K562 (cell line): ENCODE data around the gene PCYT1A. TPM values are rescaled to one million over a fixed set of nuclear protein-coding genes. Genes with fewer than 3 reads are reported as not detected.
A peak's percentile ranks its signal among the peaks of the same experiment; 100 is the strongest.

Experiments
- CHD1 ChIP-seq: fragments of 200-600 bp; sonication (generic); IDR thresholded peaks from one replicate; pipeline ENCODE4 v1.6.1; 2012; ENCODE audit warnings: mild to moderate bottlenecking, moderate library complexity, low read length, inconsistent platforms
- ELF1 ChIP-seq: fragments of 200-800 bp; sonication (Bioruptor generic); IDR thresholded peaks from 2 replicates; pipeline ENCODE4 v1.6.1; 2016; ENCODE audit warnings: missing genetic modification characterization, missing compliant biosample characterization
- GABPB1 ChIP-seq: sonication (generic); formaldehyde crosslinking; IDR thresholded peaks from 2 replicates; pipeline ENCODE4 v1.8.0; 2022; ENCODE audit warnings: mild to moderate bottlenecking, missing genetic modification reagents
- HDAC1 ChIP-seq, 2 experiments: fragments of 450-650 bp; IDR thresholded peaks; 2 replicates each; pipeline ENCODE4 v1.6.1; 2016 to 2017; ENCODE audit warnings: inconsistent platforms in 1 of 2, mild to moderate bottlenecking in 1 of 2, moderate library complexity in 1 of 2
- HDAC8 ChIP-seq: fragments of 450-650 bp; IDR thresholded peaks from 2 replicates; pipeline ENCODE4 v1.6.1; 2016; ENCODE audit warnings: mild to moderate bottlenecking, missing genetic modification characterization, moderate library complexity, missing compliant biosample characterization
- KDM4B ChIP-seq, 2 experiments: fragments of 450-650 bp in 1 of 2; sonication (generic) in 1 of 2; IDR thresholded peaks; 2 replicates each; pipeline ENCODE4 v1.6.1; 2016 to 2017; ENCODE audit warnings: borderline replicate concordance in 2 of 2, antibody characterized with exemption in 1 of 2, low read depth in 1 of 2, mild to moderate bottlenecking in 1 of 2
- NFIC ChIP-seq: fragments of 450-650 bp; IDR thresholded peaks from 2 replicates; pipeline ENCODE4 v1.6.1; 2017; ENCODE audit warnings: mild to moderate bottlenecking, inconsistent platforms
- POLR2G ChIP-seq: fragments of 200-400 bp; formaldehyde crosslinking; IDR thresholded peaks from 2 replicates; pipeline ENCODE4 v1.6.1; 2017; ENCODE audit warnings: low read depth, mild to moderate bottlenecking, antibody characterized with exemption, low read length, moderate library complexity
- SMAD4 ChIP-seq: fragments of 250-450 bp; sonication (Bioruptor Pico); conservative IDR thresholded peaks from 2 replicates; pipeline ENCODE4 v1.8.0; 2021; ENCODE audit warnings: inconsistent platforms, mild to moderate bottlenecking, moderate library complexity
- SOX6 ChIP-seq: fragments of 450-650 bp; IDR thresholded peaks from 2 replicates; pipeline ENCODE4 v1.6.1; 2014; ENCODE audit warnings: mild to moderate bottlenecking
- ZFP36 ChIP-seq: fragments of 150-350 bp; IDR thresholded peaks from 2 replicates; pipeline ENCODE4 v1.6.1; 2018; ENCODE audit warnings: low read length, low read depth; ENCODE audit not compliant: partially characterized antibody
- ZNF311 ChIP-seq: fragments of 250-450 bp; sonication (Bioruptor Pico); IDR thresholded peaks from 2 replicates; pipeline ENCODE4 v1.4.0; 2020; ENCODE audit warnings: mild to moderate bottlenecking, moderate library complexity
- ZNF780A ChIP-seq: fragments of 250-450 bp; sonication (Bioruptor Pico); IDR thresholded peaks from 2 replicates; pipeline ENCODE4 v1.5.0; 2021; ENCODE audit warnings: mild to moderate bottlenecking
- polyA plus RNA-seq, 8 experiments: library from polyadenylated mRNA; depleted of rRNA in 4 of 8; stranded (reverse) in 5 of 8; unstranded in 3 of 8; fragments of >200 nt; fragmentation: Nextera tagmentation in 2 of 8; fragmentation: Illumina TruSeq in 1 of 8; extraction: Ambion mirVana in 2 of 8; extraction: Trizol in 1 of 8; gene quantifications; 2 replicates each; pipeline versions ENCODE4 v1.2.1 to v1.2.3, GENCODE V29; 2011 to 2014; ENCODE audit warnings: inconsistent platforms in 1 of 8, missing spikeins in 1 of 8
- total RNA-seq, 7 experiments: library from RNA; depleted of rRNA in 6 of 7; stranded (reverse); fragments of >200 nt in 6 of 7; fragmentation: Illumina TruSeq in 2 of 7; extraction: Trizol in 2 of 7; gene quantifications; 2 replicates each; pipeline versions ENCODE4 v1.2.1 to v1.2.3, GENCODE V29; 2011 to 2021; ENCODE audit warnings: low replicate concordance in 1 of 7
- TF ChIP-seq, protein P1 (sequence below): fragments of 450-650 bp; IDR thresholded peaks from 2 replicates; pipeline ENCODE4 v1.6.1; 2016; ENCODE audit warnings: low read depth
- TF ChIP-seq, protein P2 (sequence below): fragments of 450-650 bp; IDR thresholded peaks from 2 replicates; pipeline ENCODE4 v1.7.1; 2018; ENCODE audit warnings: mild to moderate bottlenecking, low read depth; ENCODE audit not compliant: partially characterized antibody
- TF ChIP-seq, protein P3 (sequence below): sonication (generic); formaldehyde crosslinking; IDR thresholded peaks from 2 replicates; pipeline ENCODE4 v1.8.1; 2023; ENCODE audit warnings: mild to moderate bottlenecking, missing genetic modification reagents

The PCYT1A gene
- total and polyA plus RNA-seq, 9 of the 15 experiments (the other 6 are each of a cell fraction or from before 2014, with no cell fraction given), result 13.4 to 62.8 (median 49.4) TPM

DNA sequence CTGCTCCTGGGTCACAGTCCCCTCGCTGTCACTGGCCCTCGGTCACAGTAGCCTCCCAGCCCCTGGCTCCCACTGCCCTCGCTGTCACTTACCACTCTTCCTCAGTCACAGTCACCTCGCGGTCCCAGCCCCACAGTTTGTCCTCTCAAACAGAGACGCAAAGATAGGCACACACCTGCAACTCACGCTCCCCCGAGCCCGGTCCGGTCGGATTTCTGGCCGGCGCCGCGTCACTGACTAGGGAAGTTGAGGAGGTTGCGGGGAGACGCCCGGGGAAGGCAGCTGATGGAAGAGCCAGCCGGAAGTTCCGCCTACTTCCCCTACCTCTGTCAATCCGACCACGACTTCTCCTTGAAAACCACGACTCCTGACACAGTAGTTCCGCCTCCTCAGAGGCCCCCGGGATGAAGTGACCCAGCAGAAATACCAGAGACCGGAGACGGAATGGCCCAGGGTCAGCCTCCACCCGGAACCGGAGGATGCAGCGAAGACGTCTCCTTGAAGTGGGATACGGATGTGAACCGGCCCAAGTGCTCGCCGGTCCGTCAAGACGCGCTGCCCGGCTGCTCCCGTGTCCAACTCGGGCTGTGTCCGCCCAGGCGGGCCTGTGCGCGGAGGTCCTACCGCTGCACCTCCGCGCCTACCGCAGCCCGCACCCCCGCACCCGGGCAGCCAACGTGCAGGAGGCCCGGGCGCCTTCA, at the start of gene PCYT1A (continued):
- TF ChIP-seq, protein P1, sequence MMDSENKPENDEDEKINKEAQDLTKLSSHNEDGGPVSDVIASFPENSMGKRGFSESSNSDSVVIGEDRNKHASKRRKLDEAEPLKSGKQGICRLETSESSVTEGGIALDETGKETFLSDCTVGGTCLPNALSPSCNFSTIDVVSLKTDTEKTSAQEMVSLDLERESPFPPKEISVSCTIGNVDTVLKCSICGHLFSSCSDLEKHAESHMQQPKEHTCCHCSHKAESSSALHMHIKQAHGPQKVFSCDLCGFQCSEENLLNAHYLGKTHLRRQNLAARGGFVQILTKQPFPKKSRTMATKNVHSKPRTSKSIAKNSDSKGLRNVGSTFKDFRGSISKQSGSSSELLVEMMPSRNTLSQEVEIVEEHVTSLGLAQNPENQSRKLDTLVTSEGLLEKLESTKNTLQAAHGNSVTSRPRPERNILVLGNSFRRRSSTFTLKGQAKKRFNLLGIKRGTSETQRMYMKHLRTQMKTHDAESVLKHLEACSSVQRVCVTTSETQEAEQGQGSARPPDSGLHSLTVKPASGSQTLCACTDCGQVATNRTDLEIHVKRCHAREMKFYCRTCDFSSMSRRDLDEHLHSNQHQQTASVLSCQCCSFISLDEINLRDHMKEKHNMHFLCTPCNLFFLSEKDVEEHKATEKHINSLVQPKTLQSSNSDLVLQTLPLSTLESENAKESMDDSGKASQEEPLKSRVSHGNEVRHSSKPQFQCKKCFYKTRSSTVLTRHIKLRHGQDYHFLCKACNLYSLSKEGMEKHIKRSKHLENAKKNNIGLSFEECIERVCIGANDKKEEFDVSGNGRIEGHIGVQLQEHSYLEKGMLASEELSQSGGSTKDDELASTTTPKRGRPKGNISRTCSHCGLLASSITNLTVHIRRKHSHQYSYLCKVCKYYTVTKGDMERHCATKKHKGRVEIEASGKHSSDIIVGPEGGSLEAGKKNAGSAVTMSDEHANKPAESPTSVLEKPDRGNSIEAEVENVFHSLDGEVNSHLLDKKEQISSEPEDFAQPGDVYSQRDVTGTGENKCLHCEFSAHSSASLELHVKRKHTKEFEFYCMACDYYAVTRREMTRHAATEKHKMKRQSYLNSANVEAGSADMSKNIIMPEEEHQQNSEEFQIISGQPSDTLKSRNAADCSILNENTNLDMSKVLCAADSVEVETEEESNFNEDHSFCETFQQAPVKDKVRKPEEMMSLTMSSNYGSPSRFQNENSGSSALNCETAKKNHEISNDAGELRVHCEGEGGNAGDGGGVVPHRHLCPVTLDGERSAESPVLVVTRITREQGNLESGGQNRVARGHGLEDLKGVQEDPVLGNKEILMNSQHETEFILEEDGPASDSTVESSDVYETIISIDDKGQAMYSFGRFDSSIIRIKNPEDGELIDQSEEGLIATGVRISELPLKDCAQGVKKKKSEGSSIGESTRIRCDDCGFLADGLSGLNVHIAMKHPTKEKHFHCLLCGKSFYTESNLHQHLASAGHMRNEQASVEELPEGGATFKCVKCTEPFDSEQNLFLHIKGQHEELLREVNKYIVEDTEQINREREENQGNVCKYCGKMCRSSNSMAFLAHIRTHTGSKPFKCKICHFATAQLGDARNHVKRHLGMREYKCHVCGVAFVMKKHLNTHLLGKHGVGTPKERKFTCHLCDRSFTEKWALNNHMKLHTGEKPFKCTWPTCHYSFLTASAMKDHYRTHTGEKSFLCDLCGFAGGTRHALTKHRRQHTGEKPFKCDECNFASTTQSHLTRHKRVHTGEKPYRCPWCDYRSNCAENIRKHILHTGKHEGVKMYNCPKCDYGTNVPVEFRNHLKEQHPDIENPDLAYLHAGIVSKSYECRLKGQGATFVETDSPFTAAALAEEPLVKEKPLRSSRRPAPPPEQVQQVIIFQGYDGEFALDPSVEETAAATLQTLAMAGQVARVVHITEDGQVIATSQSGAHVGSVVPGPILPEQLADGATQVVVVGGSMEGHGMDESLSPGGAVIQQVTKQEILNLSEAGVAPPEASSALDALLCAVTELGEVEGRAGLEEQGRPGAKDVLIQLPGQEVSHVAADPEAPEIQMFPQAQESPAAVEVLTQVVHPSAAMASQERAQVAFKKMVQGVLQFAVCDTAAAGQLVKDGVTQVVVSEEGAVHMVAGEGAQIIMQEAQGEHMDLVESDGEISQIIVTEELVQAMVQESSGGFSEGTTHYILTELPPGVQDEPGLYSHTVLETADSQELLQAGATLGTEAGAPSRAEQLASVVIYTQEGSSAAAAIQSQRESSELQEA, result no peak; the same call in 1 of the 2 replicates
- TF ChIP-seq ELF1 (peak; percentile 87), ZNF780A (CRISPR knock-in tag) (no peak), ZFP36 (peak; percentile 2), POLR2G (peak; percentile 96), CHD1 (peak; percentile 83), ZNF311 (no peak), GABPB1 (CRISPR knock-in tag) (peak; percentile 98), NFIC (peak; percentile 30), HDAC8 (peak; percentile 36; the same call in 1 of the 2 replicates), HDAC1 (IDR thresholded peaks at IDR 0.05) (peak in 1 of 2 experiments; percentile 93; a peak in 2 of 4 replicates), KDM4B (IDR thresholded peaks at IDR 0.05; ENCODE audit: borderline replicate concordance in 2 of 2, low read depth in 1 of 2) (0 out of 4 replicates have a peak, but pooled peaks of 1 of the 2 experiments have one; percentile 77), SOX6 (peak; percentile 55; the same call in 1 of the 2 replicates), SMAD4 (CRISPR knock-in tag) (peak; percentile 53; the same call in 1 of the 2 replicates)
- TF ChIP-seq, protein P2, sequence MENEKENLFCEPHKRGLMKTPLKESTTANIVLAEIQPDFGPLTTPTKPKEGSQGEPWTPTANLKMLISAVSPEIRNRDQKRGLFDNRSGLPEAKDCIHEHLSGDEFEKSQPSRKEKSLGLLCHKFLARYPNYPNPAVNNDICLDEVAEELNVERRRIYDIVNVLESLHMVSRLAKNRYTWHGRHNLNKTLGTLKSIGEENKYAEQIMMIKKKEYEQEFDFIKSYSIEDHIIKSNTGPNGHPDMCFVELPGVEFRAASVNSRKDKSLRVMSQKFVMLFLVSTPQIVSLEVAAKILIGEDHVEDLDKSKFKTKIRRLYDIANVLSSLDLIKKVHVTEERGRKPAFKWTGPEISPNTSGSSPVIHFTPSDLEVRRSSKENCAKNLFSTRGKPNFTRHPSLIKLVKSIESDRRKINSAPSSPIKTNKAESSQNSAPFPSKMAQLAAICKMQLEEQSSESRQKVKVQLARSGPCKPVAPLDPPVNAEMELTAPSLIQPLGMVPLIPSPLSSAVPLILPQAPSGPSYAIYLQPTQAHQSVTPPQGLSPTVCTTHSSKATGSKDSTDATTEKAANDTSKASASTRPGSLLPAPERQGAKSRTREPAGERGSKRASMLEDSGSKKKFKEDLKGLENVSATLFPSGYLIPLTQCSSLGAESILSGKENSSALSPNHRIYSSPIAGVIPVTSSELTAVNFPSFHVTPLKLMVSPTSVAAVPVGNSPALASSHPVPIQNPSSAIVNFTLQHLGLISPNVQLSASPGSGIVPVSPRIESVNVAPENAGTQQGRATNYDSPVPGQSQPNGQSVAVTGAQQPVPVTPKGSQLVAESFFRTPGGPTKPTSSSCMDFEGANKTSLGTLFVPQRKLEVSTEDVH, result peak; percentile 84
- TF ChIP-seq, protein P3, sequence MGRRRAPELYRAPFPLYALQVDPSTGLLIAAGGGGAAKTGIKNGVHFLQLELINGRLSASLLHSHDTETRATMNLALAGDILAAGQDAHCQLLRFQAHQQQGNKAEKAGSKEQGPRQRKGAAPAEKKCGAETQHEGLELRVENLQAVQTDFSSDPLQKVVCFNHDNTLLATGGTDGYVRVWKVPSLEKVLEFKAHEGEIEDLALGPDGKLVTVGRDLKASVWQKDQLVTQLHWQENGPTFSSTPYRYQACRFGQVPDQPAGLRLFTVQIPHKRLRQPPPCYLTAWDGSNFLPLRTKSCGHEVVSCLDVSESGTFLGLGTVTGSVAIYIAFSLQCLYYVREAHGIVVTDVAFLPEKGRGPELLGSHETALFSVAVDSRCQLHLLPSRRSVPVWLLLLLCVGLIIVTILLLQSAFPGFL, result no peak
